ENCODE data around the gene SRSF4.

- TF ChIP-seq CTCF (IDR thresholded peaks at IDR 0.05): no peak
- TF ChIP-seq POLR2A (IDR thresholded peaks at IDR 0.05): no peak
- no peak for TF ChIP-seq POLR2AphosphoS5 (IDR thresholded peaks at IDR 0.05)
- no peak for TF ChIP-seq EP300 (IDR thresholded peaks at IDR 0.05)
Observed at GRCh38 chr1:29230204-29230552, 48.5 kb upstream of the SRSF4 start.

Data from upper lobe of left lung (tissue), 4 donors.